CD4-positive, alpha-beta T cell treated with Interleukin-4 for 1 hour (primary cell): ENCODE results near the gene TAS2R31.

Source experiments
- DNase-seq, 2 donors: peaks; one replicate each; pipeline ENCODE4 v3.0.0-alpha.2; 2020 to 2022

TAS2R31 gene

GRCh38 chr12:10994307-10994706 is 36.9 kb downstream of the TAS2R31 start:
- no peak for DNase-seq

- DNase-seq, result no peak
These were observed 42.1 kb downstream of the TAS2R31 start for GRCh38 chr12:10989107-10989506.

- no peak for DNase-seq
These were observed 44.4 kb downstream of the TAS2R31 start, which contains the start of gene TAS2R50 for GRCh38 chr12:10986812-10987211. Gene TAS2R50 (minus strand): TSS chr12:10986912. CDS start chr12:10986860, 52 bp downstream.

GRCh38 chr12:10982244-10982643 is 49.0 kb downstream of the TAS2R31 start:
- peak; percentile 14 to 72 for DNase-seq
